GM18511 (cell line): ENCODE data around the gene TRPC6.

Experiments used
- ATAC-seq: cut with Tn5 transposase; IDR thresholded peaks from one replicate; pipeline ENCODE4 v1.9.1; 2021; ENCODE audit warnings: mild to moderate bottlenecking, moderate library complexity; ENCODE audit not compliant: unreplicated experiment

The TRPC6 gene

DNA sequence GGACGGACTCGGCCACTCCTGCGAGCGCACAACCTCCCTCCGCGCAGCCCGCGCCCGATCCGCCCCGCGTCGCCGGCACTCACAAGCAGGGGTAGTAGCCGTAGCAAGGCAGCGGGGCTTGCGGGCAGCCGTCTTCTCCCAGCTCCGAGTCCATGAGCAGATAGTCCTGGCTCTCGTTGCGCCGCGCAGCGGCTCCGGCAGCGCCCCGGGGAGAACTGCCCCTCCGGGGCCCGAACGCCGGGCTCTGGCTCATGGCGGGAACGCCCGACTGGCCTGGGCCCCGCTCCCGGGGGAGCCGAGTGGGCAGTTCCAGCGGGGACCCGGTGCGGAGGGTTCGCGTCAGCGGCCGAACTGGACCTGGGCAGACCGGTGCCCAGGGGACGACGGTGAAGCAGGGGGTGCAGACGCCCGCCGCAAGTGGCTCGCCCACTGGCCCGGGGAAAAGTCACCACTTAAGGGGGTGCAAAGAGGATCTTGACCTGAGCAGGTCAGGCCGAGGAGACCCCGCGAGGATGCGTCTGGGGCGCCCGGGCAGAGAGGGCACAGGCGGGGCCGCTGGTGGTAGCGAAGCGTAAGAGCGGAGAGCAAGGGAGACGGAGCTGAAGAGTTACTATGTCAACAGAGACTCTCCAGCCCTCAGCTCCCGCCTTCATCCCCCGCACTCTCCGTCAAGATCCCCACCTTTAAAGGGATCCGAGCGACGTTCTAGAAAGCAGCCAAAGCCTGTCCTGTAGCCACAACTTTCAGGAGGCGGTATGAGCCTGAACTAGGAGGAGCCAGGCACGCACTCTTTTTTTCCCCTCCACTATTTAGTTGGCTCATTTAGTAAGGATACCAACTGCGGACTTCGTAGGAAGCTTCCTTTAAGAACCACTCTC lies at the start of gene TRPC6:
Gene TRPC6 (minus strand): TSS at position 757 of the 878 bp plus-strand sequence. CDS start 504 bp downstream, at position 253.
- no peak for ATAC-seq

GRCh38 chr11:101620026-101620425 lies 36.2 kb upstream of the TRPC6 start:
- no peak for ATAC-seq

DNA sequence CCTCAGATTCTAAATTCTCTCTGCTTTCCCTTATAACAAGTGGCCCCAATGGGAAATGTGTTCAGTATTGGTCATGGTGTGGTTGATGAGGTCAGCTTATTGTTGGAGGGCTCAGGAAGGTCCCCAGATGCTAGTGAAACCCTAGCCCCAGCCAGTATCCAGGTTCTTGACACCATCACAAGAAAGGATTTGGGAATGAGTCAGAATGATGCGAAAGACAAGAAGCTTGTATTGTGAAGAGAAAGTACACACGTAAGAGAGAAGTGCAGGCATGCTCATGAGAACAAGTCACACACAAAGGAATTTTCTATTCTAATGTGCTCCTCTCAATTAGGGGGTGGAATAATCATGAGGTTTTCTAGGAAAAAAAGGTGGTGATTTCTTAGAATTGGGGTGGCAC lies 34.9 kb upstream of the TRPC6 start:
- no peak for ATAC-seq

DNA sequence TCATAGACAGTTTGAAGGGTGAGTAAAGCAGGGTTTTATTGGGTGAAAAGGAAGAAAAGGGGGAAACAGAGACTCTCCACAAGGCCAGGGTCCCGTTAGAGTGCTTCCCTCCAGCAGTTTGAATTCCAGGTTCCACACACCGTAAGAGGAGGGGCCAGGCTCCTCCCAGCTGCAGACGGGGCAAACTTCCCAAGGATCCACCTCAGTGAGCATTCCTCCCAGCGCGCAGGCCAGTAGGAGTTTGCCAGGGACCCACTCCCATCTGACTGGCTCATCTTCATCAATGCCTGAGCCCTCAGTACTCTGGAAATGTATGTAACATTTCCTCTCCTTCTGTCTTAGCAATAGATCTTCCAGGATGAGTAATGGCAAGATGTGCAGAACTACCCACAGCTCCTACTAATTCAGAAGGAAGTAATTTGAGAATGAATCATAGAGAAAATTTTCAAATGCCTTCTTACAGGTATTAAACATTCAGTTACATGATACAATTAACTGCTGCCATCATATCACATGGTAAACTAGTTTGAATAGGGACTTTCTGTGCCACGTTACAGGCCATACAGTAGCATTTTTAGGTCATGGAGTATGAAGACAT lies 34.0 kb upstream of the TRPC6 start:
- ATAC-seq: no peak

GRCh38 chr11:101612481-101612880 lies 28.7 kb upstream of the TRPC6 start:
- ATAC-seq: no peak

- no peak for ATAC-seq
Measured at GRCh38 chr11:101600924-101601323, 17.1 kb upstream of the TRPC6 start.

DNA sequence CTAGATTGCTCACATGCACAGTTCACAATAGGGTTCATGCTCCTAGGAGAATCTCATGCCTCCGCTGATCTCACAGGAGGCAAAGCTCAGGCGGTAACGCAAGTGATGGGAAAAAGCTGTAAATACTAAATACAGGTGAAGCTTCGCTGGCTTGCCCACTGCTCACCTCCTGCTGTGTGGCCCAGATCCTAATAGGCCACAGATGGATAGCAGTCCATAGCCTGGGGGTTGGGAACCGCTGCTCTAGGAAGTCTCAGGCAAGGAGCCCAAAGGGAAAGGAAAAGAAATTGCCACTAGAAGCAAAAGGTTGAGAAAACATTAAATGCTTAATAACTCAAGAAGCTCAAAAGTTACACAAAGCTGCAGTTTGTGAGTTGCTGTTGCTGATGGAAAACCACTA lies 3.2 kb upstream of the TRPC6 start:
- no peak for ATAC-seq

DNA sequence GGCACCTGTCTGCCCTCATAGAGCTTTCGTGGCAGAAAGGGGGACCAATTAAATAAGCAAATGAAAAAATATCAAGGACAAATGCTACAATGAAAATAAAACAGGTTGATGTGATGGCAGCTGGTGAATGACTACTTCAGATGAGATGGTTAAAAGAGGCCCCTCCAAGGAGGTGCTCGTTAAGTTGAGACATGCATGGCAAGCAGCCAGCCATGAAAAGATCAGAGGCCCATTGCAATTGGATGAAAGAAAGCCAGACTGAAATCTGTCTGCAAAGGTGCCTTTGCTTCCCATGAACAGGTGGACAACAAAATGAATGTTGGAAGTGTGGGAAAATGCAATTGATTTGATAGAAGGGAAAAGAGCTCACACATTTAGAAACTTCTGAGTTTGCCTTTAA lies 848 bp upstream of the TRPC6 start:
- ATAC-seq: no peak

GRCh38 chr11:101584129-101584515 lies 315 bp upstream of the TRPC6 start:
- ATAC-seq: no peak

- no peak for ATAC-seq
Measured at GRCh38 chr11:101582989-101583250, 887 bp downstream of the TRPC6 start.

DNA sequence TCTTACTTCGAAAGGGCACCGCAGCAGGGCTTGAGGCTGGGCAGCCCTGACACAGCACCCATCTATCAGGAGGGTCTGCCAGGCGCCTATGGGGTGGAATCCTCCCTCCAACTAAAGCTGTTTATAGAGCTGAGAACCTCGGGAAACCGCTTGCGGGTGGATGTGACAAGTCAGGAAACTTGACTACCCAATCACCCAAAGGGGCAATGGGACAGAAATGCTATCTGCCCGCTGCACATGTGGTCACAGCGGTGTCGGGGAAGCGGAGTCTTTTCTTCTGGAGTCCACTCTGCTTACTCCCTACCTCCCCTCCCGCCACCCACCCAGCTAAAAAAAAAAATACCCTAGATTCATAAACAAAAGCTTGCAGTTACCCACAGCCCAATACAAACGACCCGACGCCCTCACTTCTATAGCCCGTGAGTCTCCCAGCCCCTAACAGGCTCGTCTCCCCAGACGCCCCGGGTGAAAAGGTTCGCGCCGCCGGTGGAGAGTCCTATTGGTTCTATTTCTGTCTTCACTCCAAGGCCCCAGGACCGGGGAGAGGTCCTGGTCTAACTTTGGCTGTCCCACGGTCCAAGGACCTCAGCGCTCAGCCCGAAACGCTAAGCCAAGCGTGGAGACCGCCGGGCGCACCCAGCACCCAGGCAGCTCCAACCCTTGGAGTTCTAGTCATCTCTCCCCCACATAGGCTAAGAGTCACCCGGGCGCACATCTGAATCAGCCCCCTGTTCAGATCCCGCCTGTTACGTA lies 1.4 kb downstream of the TRPC6 start:
- ATAC-seq: no peak

- no peak for ATAC-seq
Measured at GRCh38 chr11:101577461-101577860, 6.3 kb downstream of the TRPC6 start.

GRCh38 chr11:101576456-101576855 lies 7.4 kb downstream of the TRPC6 start:
- no peak for ATAC-seq

- no peak for ATAC-seq
Measured at GRCh38 chr11:101574886-101575285, 8.9 kb downstream of the TRPC6 start.

DNA sequence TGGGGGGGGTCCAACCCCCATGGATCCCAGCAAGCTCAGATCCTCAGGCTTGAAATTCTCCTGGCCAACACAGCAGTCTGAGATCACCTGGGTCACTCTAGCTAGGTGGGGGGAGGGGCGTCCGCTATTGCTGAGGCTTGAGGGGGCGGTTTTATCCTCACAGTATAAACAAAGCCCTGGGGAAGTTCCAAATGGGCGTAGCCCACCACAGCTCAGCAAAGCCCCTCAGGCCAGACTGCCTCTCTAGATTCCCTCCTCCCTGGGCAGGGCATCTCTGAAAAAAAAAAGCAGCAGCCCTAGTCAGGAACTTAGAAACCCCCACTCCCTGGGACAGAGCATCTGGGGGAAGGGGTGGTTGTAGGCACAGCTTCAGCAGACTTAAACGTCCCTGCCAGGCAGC lies 16.7 kb downstream of the TRPC6 start:
- no peak for ATAC-seq

GRCh38 chr11:101566626-101567025 lies 17.2 kb downstream of the TRPC6 start:
- ATAC-seq: no peak

- ATAC-seq: no peak
Measured at GRCh38 chr11:101563166-101563565, 20.6 kb downstream of the TRPC6 start.

DNA sequence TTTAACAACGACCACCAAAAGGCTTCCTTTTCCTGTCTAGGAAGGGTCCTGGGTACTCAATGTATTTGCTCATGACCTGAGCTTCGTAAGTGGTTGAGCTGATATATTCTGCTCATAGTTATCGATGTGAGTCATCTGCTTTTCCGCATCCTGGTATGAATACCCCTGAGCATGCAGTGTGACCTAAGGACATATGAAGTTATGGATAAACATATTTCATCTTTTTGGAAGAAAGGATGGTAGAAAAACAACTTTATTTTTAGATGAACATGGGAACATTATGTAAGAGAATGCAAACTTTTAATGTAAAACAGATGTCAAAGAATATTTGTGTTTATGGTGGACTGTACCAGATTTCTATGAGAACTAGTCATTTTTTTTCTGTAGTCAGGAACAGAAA lies 28.4 kb downstream of the TRPC6 start:
- no peak for ATAC-seq

DNA sequence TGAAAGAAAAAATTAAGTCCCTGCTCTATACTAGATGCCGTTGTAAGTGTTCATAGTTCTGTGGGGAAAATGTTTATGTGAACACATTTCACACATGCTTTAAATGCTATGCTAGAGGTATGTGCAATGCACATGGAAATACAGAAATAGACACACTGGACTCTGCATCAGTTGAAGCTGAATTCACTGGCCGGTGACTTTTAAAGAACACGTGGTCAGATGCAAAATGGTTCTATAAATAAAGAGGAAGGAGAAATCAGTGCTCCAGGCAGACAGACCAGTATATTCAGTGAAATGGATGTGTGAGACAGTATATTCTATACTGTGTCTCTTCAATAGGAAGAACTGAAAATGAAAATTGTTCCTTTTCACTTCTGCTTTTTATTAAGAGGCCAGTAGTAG lies 29.9 kb downstream of the TRPC6 start:
- peak; percentile 99 for ATAC-seq

DNA sequence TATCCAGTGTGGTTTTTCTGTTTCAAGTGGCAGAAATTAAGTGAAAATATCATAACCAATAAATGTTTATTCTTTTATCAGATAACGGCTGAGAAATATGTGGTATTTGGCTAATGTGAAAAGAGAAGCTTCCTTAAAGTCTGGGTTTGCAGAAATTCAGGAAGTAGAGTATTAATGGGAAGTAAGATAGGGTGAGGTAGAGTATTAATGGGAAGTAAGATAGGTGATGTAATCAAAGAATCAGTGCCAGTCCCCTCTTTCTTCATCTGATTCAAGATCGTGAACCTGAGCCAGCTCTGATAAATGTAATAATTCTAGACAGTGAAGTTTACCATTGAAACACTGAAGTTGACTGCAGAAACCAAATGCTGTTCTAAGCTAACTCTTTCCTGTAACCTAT lies 30.9 kb downstream of the TRPC6 start:
- no peak for ATAC-seq

- ATAC-seq: no peak
Measured at GRCh38 chr11:101528541-101528940, 55.3 kb downstream of the TRPC6 start.

DNA sequence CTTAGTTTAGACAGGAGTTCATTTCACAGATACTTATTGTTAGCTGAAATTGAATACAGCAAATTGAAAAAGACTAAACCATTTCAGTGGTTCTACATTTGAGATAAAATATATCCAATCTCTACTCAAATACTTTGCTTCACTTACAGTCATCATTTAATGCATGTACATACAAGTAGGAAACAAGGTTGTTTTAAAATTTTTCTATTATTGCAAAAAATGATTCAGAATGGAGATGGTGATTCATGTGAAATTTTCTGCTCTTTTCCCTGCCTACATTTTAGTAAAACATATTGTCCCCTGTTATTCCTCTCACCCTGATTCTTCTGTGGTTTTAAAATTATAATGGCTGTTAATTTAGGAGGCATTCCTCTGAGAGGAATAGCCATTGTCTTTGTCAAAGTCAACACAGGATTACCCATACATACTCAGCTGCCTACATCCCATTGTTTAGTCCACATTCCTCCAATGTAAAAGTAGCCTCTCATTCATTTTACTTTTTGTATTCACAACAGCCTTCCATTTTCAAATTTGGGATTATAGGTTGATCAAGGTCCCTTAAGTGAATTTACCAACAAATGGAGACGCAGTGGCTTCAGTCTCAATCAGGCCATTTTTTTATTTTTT lies 60.1 kb downstream of the TRPC6 start:
- ATAC-seq: no peak
